Dedifferentiated amniotic fluid mesenchymal stem cell (primary cell): ENCODE data around the gene HECTD4.

Experiments used
- DNase-seq: peaks from one replicate; pipeline ENCODE4 v3.0.0-alpha.2; 2016; ENCODE audit errors: extremely low spot score

Gene HECTD4

DNA sequence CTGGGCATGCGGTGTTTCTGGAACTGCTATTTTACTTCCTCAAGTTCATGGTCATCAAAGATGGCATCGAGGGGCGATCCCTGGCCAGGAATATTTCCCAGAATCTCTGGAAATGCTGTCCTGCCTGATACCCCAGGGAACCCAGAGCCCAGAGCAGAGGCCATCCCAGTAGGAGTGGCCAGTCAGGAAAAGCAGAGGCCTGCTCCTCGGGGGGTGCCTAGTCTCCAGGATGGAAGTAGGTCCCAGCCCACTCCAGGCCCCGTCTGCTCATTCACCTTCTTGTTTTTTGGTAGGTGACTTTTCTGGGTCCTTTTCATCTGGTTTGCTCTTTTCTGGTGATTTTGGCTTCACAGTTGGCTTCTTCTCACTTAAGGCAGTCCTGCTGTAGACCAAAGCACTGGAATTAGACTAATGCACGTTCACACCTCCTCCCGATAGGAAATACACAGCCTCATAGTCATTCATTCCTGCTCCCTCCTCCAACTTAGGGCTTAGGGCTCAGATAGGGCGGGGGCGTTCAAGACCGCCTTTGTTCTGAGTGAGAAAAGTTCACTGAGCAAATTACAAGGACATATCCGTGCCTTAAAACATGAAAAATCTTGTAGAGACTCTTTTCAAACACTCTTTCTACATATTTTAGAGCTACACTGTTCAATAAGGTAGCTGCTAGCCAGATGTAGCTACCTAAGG lies 205.8 kb downstream of the HECTD4 start:
- no peak for DNase-seq

- no peak for DNase-seq
Measured at GRCh38 chr12:112175361-112176155, 206.7 kb downstream of the HECTD4 start.

DNA sequence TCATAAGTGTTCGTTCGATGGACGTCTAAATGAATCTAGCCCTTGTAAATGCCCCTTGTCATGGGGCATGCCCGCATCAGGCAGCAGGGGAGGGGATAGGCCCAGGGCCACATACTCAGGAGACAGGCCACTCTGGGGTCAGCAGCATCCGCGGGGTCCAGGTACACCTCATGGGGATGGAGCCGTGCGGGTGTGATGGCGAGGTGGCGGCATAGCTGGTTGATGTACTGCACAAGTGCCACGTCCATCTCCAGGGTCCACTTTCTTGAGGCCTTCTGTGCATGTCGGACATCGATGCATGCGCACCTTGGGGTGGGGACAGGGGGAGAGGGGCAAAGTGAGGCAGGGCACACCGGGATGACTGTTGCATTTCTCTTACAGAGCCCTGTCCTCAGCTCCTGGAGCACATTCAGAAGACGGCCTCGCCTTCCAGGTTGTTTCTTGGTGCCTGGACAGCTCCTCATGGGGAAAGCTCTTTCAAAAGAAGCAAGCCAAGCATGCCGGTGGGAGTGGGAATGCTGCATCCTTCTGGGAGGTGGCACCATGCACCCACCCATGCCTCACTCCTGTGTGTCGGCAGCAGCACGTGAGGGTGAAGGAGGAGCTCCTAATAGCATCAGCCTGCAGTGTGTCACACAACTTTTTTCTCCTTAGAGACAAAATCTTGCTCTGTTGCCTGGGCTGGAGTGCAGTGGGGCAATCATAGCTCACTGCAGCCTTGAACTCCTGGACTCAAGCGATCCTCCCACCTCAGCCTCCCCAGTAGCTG lies 209.5 kb downstream of the HECTD4 start:
- DNase-seq, result no peak

GRCh38 chr12:112170971-112171596 lies 211.1 kb downstream of the HECTD4 start:
- no peak for DNase-seq

DNA sequence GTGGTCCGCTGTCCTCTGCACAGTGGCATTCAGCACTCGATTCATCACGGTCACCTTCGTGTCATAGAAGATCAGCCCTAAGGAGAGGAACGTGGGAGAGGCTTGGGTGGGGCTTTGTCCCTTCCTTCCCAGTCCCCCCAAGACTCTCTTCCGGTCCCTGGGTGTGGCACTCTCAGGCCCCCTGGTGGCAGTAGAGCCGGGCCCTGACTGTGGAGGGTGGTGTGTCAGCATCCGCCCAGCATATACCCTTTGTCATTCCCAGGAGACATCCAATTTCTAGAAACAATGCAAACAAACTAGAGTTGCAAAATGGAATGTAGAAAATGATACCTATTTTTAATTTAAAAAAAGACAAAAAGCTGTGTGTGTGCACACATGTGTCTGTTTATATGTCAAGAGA lies 211.9 kb downstream of the HECTD4 start:
- DNase-seq, result no peak

DNA sequence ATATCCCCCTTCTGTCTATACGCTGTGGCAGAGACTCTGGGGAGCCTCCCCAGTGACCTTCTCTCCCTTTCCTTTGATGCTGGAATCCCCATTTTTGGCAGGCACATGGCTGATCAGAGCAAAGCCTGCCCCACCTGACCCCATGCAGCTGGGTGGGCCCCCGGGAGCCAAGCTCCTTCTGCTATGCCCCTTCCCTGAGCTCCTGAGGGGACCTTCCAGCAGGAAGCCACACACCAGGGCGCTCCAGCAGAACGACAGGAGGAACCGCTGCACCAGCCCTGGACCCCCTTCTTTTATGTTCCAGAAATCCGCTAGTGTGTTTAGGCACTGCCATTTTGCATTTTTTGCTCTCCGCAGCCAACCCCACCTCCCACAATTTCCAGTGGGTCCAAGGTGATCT lies 212.3 kb downstream of the HECTD4 start:
- DNase-seq, result no peak

DNA sequence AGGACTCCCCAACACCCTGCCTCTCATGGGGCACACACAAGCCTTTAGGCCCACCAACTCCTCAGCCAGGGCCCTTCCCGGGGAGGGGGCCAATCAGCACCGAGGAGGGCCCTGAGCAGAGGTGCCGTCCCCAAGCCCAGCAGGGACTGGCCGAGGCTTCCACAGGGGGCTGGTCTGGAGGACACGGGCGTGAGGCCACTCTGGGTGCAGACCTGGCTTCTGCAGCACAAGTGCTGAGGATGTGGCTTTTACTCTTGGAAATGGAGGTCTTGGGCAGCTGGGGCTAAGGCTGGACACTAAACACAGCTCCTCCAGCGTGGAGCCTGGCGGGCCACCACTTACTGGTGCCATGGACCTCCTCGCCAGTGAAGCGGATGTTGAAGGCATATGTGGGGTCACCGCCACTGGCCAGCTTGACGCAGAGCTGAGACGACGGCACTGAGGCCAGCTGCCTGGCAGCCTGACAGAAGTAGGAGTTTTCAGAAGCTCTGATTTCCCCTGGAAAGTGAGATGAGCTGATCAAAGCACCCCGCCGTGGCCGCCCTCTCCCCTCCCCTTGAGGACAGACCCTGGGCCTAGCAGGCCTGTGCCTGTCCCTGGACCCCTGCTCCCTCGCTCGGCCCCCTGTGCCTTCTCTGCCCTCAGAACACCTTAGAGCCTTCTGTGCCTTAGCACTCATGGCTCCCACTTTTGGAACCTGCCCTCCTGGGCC lies 212.9 kb downstream of the HECTD4 start:
- no peak for DNase-seq

- no peak for DNase-seq
Measured at GRCh38 chr12:112168561-112168971, 213.7 kb downstream of the HECTD4 start.

GRCh38 chr12:112167718-112168525 lies 214.3 kb downstream of the HECTD4 start:
- no peak for DNase-seq

GRCh38 chr12:112167031-112167461 lies 215.2 kb downstream of the HECTD4 start:
- no peak for DNase-seq

GRCh38 chr12:112166051-112167015 lies 215.9 kb downstream of the HECTD4 start:
- DNase-seq, result no peak

GRCh38 chr12:112165624-112166023 lies 216.6 kb downstream of the HECTD4 start:
- no peak for DNase-seq

GRCh38 chr12:112164011-112164660 lies 218.1 kb downstream of the HECTD4 start:
- no peak for DNase-seq

DNA sequence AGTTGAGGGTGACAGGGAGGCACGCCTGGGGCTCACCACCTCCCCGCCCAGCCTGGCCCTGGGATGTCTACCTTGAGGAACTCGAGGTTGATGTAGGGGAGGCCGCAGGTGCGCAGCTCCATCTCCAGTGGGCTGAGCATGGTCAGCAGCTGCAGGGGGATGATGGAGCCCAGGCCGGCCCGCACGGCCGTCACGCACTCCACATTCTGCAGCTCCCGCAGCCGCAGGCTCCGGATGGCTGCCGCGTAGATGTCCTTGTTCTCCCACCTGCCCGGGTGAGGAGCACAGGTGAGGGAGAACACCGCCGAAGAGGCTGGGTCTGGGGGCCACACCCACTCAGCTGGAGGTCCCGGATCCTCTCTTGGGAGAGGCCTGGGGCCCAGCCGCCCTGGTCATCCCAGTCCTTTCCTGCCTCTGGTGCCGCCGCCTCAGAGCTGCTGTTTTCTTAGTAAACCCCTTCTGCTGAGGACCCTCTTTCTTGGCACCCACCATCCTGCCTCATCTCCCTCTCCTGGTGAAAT lies 218.7 kb downstream of the HECTD4 start:
- no peak for DNase-seq

DNA sequence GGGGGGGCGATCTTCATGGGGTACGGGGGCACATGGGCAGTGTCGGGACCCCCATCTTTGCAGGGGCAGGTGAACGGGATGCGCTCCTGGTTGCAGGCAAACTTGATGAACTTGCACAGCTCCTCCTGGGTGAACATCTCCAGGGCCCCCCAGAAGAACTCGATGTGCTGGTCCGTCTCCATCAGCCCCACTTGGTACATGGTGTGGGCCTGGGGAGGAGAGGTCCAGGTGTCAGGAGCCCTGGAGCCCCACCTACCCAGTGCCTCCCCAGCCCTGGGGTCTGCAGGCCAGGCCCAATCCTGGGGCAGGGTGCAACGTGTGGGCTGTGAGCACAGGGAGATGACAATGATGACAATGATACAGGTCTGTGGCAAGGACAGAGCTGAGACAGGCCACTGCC lies 219.2 kb downstream of the HECTD4 start:
- DNase-seq, result no peak

DNA sequence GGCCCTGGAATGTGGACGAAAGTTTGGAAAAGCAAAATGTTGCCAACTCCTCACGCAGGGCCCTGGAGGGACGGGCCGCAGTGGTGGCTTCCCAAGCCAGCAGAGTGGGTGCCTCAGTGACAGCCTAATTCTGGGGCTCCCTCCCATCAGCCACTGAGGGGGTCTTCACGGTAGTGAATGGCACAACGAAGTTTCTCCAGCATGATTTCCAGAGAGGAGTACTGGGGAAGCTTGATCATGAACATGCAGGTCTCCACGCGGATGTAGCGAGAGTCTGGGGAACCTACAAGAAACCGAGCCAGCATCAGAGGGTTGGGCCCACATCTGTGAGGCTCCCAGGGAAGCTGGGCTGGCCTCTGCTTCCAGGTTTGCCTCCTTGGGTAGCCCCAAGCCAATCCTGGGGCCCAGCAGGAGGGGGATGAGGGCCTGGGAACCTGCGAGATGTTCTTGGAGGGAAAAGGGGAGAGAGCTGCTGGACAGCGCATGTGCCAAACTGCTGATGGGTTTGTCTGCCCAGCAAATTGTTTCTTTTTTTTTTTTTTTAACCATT lies 219.9 kb downstream of the HECTD4 start:
- no peak for DNase-seq

DNA sequence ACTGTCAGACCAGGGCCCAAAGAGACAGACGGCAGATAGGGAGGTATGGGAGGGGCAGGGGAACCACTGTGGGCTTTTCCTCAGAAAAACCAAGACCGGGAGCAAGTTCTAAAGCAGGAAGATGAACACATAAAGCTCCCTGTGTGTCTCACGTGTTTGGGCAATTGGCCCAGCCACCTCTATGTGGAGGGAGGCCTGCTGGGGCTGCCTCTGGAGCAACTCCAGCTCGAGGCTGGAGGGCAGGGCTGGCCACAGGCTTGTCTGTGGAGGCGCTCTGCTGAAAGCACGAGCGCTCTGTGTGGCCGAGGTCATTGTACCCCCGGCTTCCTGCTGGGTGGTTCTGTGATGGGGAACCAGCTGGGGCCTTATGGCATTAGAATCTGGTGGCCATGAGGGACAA lies 220.5 kb downstream of the HECTD4 start:
- DNase-seq, result no peak

GRCh38 chr12:112160611-112161010 lies 221.6 kb downstream of the HECTD4 start:
- DNase-seq, result no peak
